Heart left ventricle (tissue), 16 donors: ENCODE data around the gene CLIP2. TPM values are rescaled to one million over a fixed set of nuclear protein-coding genes. Genes with fewer than 3 reads are reported as not detected.

ENCODE experiments used
- ATAC-seq, 4 donors: fragments of 200-7000 bp; cut with Tn5 transposase; one replicate each; pipeline ENCODE4 v1.9.1; 2020 to 2022; ENCODE audit warnings: moderate library complexity in 4 of 4, mild to moderate bottlenecking in 3 of 4, moderate number of reproducible peaks in 1 of 4
- DNase-seq, 5 donors: peaks; one replicate each; pipeline ENCODE4 v3.0.0-alpha.2; 2020
- H3K27ac ChIP-seq, 12 donors: fragments of 200-600 bp; sonication (generic) in 4 of 12; one replicate each; pipeline versions ENCODE4 v1.5.0 to v1.8.0; 2016 to 2022; ENCODE audit warnings: mild to moderate bottlenecking in 2 of 12
- H3K27me3 ChIP-seq, 9 donors: fragments of 200-600 bp; sonication (generic) in 2 of 9; one replicate each; pipeline versions ENCODE4 v1.5.1 to v1.8.0; 2016 to 2022; ENCODE audit warnings: mild to moderate bottlenecking in 3 of 9
- H3K36me3 ChIP-seq, 9 donors: fragments of 200-600 bp; sonication (generic) in 2 of 9; one replicate each; pipeline versions ENCODE4 v1.5.0 to v1.8.0; 2018 to 2022; ENCODE audit warnings: mild to moderate bottlenecking in 2 of 9
- H3K4me1 ChIP-seq, 12 donors: fragments of 200-600 bp; sonication (generic) in 4 of 12; one replicate each; pipeline versions ENCODE4 v1.5.0 to v1.8.0; 2016 to 2022; ENCODE audit warnings: mild to moderate bottlenecking in 3 of 12
- H3K4me3 ChIP-seq, 12 donors: fragments of 200-600 bp; sonication (generic) in 4 of 12; one replicate each; pipeline versions ENCODE4 v1.5.0 to v1.8.0; 2017 to 2022; ENCODE audit warnings: mild to moderate bottlenecking in 9 of 12, moderate library complexity in 4 of 12
- H3K9me3 ChIP-seq, 12 donors: fragments of 200-600 bp; sonication (generic) in 4 of 12; one replicate each; pipeline versions ENCODE4 v1.5.0 to v1.8.0; 2016 to 2022; ENCODE audit warnings: mild to moderate bottlenecking in 1 of 12
- POLR2A ChIP-seq, 2 donors: fragments of 450-650 bp; IDR thresholded peaks; one replicate each; pipeline ENCODE4 v1.6.1; 2017; ENCODE audit warnings: antibody characterized with exemption in 2 of 2, mild to moderate bottlenecking in 2 of 2, moderate library complexity in 2 of 2
- WGBS, 4 donors: extraction: QIAGEN DNeasy Blood & Tissue Kit in 2 of 4; methylation state at CpG; one replicate each; pipeline versions ENCODE4 v1.1.5 to v1.1.7; 2013 to 2018; 5-methylcytosine and 5-hydroxymethylcytosine counted together
- intact Hi-C, 10 donors: fragments of 100-400 bp; cut with DNase I; formaldehyde crosslinking; loops; one replicate each; pipeline versions ENCODE4 v1.11.1 to v1.14.2; 2022
- polyA plus RNA-seq, 2 donors: library from polyadenylated mRNA; stranded (reverse); fragments of 200-250 nt; gene quantifications; one replicate each; pipeline ENCODE4 v1.2.3, GENCODE V29; 2013
- total RNA-seq, 9 donors: library from RNA; depleted of rRNA in 2 of 9; stranded (reverse); fragments of >200 nt in 2 of 9; fragmentation: NEBNext Ultra II Directional in 3 of 9; extraction: Animal tissue kit (Norgen Biotek cat#: 25700) in 3 of 9; gene quantifications; one replicate each; pipeline versions ENCODE4 v1.1.0 to v1.2.4, GENCODE V29; 2016 to 2023
- TF ChIP-seq, protein P1 (sequence below), 12 donors: fragments of 200-600 bp; sonication (generic) in 4 of 12; IDR thresholded peaks; one replicate each; pipeline versions ENCODE4 v1.5.0 to v1.8.0; 2018 to 2022; ENCODE audit warnings: antibody characterized with exemption in 12 of 12, mild to moderate bottlenecking in 5 of 12
- donor health status: ischemic (EF 13 %, LVEDD 7.1; RV severe dilation, severe dysfunction).
- donor health status: healthy with polysubstance abuse.
- donor health status: DM: no; HTN: yes; CAD: no.
- donor health status: DM: no; HTN: no; CAD: no.
- donor health status: ischemic (EF 25% LVEDD 6.9; RV normal size, moderate dysfunction).
- donor health status: ischemic (EF 25% LVEDD 5.7; RV mildly dilated, moderate dysfunction).
- donor health status: healthy.
- donor health status: DM: yes; HTN: yes; CAD: no.
- donor health status: ischemic (EF 35%, LVEDD 5.7; RV mildly dilated, moderate dysfunction).
- donor health status: nonischemic (EF 11% LVEDD 7.7; RV severe dilation, severe dysfunction).
- donor health status: DM: yes; HTN: yes; CAD: no.
- donor health status: PGD.
- donor health status: ischemic (EF 29% LVEDD 5.4; RV normal size, mild dysfunction).
- donor health status: nonischemic (EF 23%, LVEDD 6.1; RV moderate dilation, normal function).

Gene CLIP2
- total and polyA plus RNA-seq, 11 donors, result 4.2 to 17.7 (median 9.0) TPM

DNA sequence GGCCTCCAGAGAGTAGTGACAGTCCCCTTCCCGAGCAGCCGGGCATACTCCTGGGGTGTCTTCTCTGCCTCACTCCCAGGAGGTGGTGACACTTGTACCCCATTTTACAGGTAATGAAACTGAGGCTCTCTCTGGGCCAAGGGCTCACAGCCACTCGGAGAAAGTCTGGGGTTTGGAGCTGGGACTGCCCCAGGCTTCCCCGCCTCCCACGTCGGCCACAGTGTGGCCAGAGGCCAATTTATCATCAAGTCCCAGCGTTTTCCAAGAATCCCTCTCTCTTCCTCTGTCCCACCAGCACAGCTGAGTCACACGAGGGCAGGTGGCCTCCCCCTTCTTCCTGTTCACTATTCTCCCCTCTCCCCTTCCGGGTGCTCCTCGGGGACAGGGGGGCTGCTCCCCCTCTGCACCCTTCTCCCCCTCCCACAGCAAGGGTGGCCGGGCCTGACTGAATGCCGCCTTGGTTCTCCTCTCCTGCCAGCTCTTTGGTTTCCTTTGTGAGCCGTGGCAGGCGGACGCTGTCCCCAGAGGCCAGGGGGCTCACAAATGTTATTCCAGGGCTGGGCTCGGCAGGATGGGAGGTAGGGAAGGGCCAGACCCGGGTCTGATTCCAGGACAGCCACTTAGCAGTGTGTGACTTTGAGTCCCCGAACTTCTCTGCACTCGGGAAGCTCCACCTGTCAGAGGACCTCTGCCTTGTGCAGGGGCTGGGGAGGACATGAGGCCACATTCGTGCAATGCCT lies 17.7 kb downstream of the CLIP2 start:
- WGBS, 4 donors, result 22 to 31% (median 24%) methylated on average over 20 of the region's 20 CpGs
- H3K27me3 ChIP-seq, result no peaks in the 10 kb centered on the region
- intact Hi-C loops, result loop anchor here in 2 of 10 donors (5.0 to 10.0 kb wide), 3 partner anchors 35 to 82 kb away; no protein-coding TSS in a partner anchor
- no peaks in the 10 kb centered on the region for H3K36me3 ChIP-seq
- TF ChIP-seq POLR2A (IDR thresholded peaks at IDR 0.05), result no peak
- TF ChIP-seq, protein P1, sequence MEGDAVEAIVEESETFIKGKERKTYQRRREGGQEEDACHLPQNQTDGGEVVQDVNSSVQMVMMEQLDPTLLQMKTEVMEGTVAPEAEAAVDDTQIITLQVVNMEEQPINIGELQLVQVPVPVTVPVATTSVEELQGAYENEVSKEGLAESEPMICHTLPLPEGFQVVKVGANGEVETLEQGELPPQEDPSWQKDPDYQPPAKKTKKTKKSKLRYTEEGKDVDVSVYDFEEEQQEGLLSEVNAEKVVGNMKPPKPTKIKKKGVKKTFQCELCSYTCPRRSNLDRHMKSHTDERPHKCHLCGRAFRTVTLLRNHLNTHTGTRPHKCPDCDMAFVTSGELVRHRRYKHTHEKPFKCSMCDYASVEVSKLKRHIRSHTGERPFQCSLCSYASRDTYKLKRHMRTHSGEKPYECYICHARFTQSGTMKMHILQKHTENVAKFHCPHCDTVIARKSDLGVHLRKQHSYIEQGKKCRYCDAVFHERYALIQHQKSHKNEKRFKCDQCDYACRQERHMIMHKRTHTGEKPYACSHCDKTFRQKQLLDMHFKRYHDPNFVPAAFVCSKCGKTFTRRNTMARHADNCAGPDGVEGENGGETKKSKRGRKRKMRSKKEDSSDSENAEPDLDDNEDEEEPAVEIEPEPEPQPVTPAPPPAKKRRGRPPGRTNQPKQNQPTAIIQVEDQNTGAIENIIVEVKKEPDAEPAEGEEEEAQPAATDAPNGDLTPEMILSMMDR (IDR thresholded peaks at IDR 0.05), result no peak
- H3K27ac ChIP-seq, result peak overlapping the region in 6 of 12 donors; percentile 14 to 55 (median 36)
- H3K9me3 ChIP-seq, result no peaks in the 10 kb centered on the region
- ATAC-seq (peak; percentile 27 to 89 (median 75)), DNase-seq (peak; percentile 54 to 73 (median 67))
- H3K4me1 ChIP-seq, result peaks cover 0 to 23% (median 17%) of the 10 kb centered on the region in 12 donors
- H3K4me3 ChIP-seq, result peak overlapping the region in 9 of 12 donors; percentile 3 to 38 (median 24)

DNA sequence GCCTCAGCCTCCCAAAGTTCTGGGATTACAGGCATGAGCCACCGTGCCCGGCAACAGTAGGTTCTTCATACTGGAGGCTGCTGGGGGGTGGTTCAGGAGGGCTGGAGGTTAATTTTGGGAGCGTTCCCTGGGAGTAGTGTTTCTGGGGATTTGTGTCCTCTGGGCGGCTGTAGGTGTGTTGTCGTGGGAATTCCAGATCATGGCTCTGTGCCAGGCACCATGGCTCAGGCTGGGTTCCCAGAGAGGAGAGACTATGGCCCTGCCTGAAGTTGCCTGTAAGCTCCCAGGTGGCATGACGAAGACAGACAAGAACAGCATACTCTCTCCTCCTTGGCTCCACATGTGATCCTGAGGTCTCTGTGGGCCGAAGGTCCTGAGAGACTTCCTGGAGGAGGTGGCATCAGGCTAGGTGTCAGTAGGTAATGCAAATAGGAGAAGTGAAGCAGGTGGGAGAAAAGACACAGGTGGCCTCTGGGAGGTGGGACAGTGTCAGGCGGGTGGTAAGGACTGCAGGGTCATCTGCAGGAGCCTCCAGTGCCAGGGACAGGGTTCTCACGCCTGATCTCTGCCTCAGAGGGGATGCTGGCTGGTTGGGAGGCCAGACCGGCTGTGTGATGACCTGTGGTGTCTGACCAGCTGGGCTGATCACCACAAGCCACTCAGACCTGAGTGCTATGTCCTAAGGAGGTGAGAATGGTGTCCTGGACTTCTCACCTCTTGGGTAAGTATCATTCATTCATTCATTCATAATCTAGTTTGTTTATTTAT lies 18.7 kb downstream of the CLIP2 start:
- H3K27me3 ChIP-seq, result no peaks in the 10 kb centered on the region
- H3K36me3 ChIP-seq, result no peaks in the 10 kb centered on the region
- DNase-seq, result no peak
- no peak overlapping the region for H3K4me3 ChIP-seq
- intact Hi-C loops, result loop anchor here in 2 of 10 donors (5.0 to 10.0 kb wide), 3 partner anchors 34 to 83 kb away; no protein-coding TSS in a partner anchor
- H3K9me3 ChIP-seq, result no peaks in the 10 kb centered on the region
- no peak for TF ChIP-seq POLR2A (IDR thresholded peaks at IDR 0.05)
- TF ChIP-seq, protein P1 (IDR thresholded peaks at IDR 0.05), result no peak
- H3K27ac ChIP-seq, result no peak overlapping the region
- 79 to 86% (median 81%) methylated on average over 9 to 10 of the region's 10 CpGs for WGBS, 4 donors
- no peak for ATAC-seq
- peaks cover 0 to 23% (median 17%) of the 10 kb centered on the region in 12 donors for H3K4me1 ChIP-seq

DNA sequence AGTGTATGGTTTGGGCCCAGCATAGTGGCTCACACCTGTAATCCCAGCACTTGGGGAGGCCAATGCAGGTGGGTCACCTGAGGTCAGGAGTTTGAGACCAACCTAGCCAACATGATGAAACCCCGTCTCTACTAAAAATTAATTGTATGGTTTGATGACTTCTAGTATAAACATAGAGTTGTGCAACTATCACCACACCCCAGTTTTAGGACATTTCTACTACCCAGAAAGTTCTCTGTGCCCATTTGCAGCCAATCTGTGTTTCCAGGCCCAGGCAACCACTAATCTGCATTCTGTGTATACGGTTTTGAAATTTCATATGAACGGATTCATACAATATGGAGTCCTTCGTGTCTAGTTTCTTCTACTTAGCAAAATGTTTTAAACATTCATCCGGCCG lies 20.0 kb downstream of the CLIP2 start:
- Histone ChIP-seq H3K27me3 (no peaks in the 10 kb centered on the region), H3K4me1 (peaks cover 0 to 23% (median 17%) of the 10 kb centered on the region in 12 donors), H3K36me3 (no peaks in the 10 kb centered on the region), H3K4me3 (no peak overlapping the region), H3K27ac (no peak overlapping the region), H3K9me3 (no peaks in the 10 kb centered on the region)
- intact Hi-C loops, result loop anchor here in 2 of 10 donors (5.0 to 10.0 kb wide), 3 partner anchors 33 to 84 kb away; no protein-coding TSS in a partner anchor
- WGBS, 4 donors, result 94 to 97% (median 96%) methylated on average over 6 of the region's 6 CpGs
- no peak for DNase-seq
- no peak for TF ChIP-seq POLR2A (IDR thresholded peaks at IDR 0.05)
- TF ChIP-seq, protein P1 (IDR thresholded peaks at IDR 0.05), result no peak
- ATAC-seq, result no peak

DNA sequence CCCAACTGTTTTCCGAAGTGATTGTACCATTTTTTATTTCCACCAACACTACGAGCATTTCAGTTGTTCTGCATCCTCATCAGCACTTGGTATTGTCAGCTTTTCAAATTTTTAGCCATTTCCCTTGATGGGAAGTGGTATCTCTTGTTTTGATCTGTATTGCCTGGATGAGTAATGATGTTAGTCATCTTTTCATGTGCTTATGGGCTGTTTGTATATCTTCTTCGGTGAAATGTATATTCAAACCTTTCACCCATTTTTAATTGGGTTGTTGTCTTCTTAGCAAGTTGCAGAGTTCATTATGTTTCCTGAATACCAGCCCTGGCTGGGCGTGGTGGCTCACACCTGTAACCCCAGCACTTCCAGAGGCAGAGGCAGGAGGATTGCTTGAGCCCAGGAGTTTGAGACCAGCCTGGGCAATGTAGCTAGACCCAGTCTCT lies 22.1 kb downstream of the CLIP2 start:
- no peaks in the 10 kb centered on the region for H3K27me3 ChIP-seq
- intact Hi-C loops, result loop anchor here in 1 of 10 donors (2.0 kb wide), 1 partner anchor 15 kb away; no protein-coding TSS in a partner anchor
- TF ChIP-seq, protein P1 (IDR thresholded peaks at IDR 0.05), result no peak
- TF ChIP-seq POLR2A (IDR thresholded peaks at IDR 0.05), result no peak
- WGBS, 4 donors, result 90 to 95% (median 95%) methylated on average over 4 of the region's 4 CpGs
- ATAC-seq (no peak), DNase-seq (no peak)
- H3K4me1 ChIP-seq, result peaks cover 0 to 18% (median 12%) of the 10 kb centered on the region in 12 donors
- no peaks in the 10 kb centered on the region for H3K36me3 ChIP-seq
- H3K27ac ChIP-seq, result no peak overlapping the region
- no peaks in the 10 kb centered on the region for H3K9me3 ChIP-seq
- no peak overlapping the region for H3K4me3 ChIP-seq
